Esophagus mucosa (tissue), 1 donor: ENCODE results near the gene PPM1J. TPM values are rescaled to one million over a fixed set of nuclear protein-coding genes. Genes with fewer than 3 reads are reported as not detected.
"Not testable (repeated sequence)": the region's sequence is repeated elsewhere in the genome, so short reads cannot be mapped to it uniquely, and the experiment has no call there.

Source experiments
- ATAC-seq: fragments of 200-7000 bp; cut with Tn5 transposase; one replicate; pipeline ENCODE4 v1.9.1; 2020
- total RNA-seq: library from RNA; stranded (reverse); gene quantifications from one replicate; pipeline ENCODE4 v1.2.4, GENCODE V29; 2023
- donor health status: DM: yes; HTN: yes; CAD: no.

The PPM1J gene
- 2.1 TPM for total RNA-seq

GRCh38 chr1:112715264-112716053, at the start of gene PPM1J:
PPM1J (minus strand) TSS chr1:112715332; CDS start chr1:112715301, 31 bp downstream.
- peak; percentile 87 for ATAC-seq

- peak; percentile 83 for ATAC-seq
Measured at GRCh38 chr1:112762541-112763500, 47.7 kb upstream of the PPM1J start.

GRCh38 chr1:112761714-112762480, 46.8 kb upstream of the PPM1J start:
- ATAC-seq: peak; percentile 44

GRCh38 chr1:112759228-112759627, 44.1 kb upstream of the PPM1J start:
- no peak for ATAC-seq

- ATAC-seq: no peak
Measured at GRCh38 chr1:112754116-112754628, 39.0 kb upstream of the PPM1J start.

- no peak for ATAC-seq
Measured at GRCh38 chr1:112748396-112748795, 33.3 kb upstream of the PPM1J start.

GRCh38 chr1:112744009-112744578, 29.0 kb upstream of the PPM1J start:
- ATAC-seq: peak; percentile 66

- peak; percentile 48 for ATAC-seq
Measured at GRCh38 chr1:112743174-112744008, 28.3 kb upstream of the PPM1J start.

- ATAC-seq: no peak
Measured at GRCh38 chr1:112737573-112737972, 22.4 kb upstream of the PPM1J start.

GRCh38 chr1:112735752-112736151, 20.6 kb upstream of the PPM1J start:
- peak; percentile 85 for ATAC-seq

GRCh38 chr1:112731451-112731850, 16.3 kb upstream of the PPM1J start:
- ATAC-seq: no peak

GRCh38 chr1:112729909-112730308, 14.8 kb upstream of the PPM1J start:
- no peak for ATAC-seq

GRCh38 chr1:112729011-112729410, 13.9 kb upstream of the PPM1J start:
- ATAC-seq: not testable (repeated sequence)

- not testable (repeated sequence) for ATAC-seq
Measured at GRCh38 chr1:112728306-112728971, 13.3 kb upstream of the PPM1J start.

- no peak for ATAC-seq
Measured at GRCh38 chr1:112727716-112728115, 12.6 kb upstream of the PPM1J start.

GRCh38 chr1:112724240-112724639, 9.1 kb upstream of the PPM1J start:
- ATAC-seq: not testable (repeated sequence)

GRCh38 chr1:112723511-112723839, 8.3 kb upstream of the PPM1J start:
- no peak for ATAC-seq

- no peak for ATAC-seq
Measured at GRCh38 chr1:112722601-112723510, 7.7 kb upstream of the PPM1J start.

- ATAC-seq: no peak
Measured at GRCh38 chr1:112721966-112722524, 6.9 kb upstream of the PPM1J start.
